ENCODE measurements around the gene FBXO39.

GRCh38 chr17:6789146-6789545 is 13.1 kb downstream of the FBXO39 start:
- TF ChIP-seq CTCF (IDR thresholded peaks at IDR 0.05; ENCODE audit: extremely low read depth in 1 of 2, insufficient read depth in 1 of 2, low read depth in 1 of 2, low read length in 2 of 2) (no peak), POLR2AphosphoS5 (IDR thresholded peaks at IDR 0.05; ENCODE audit: insufficient read depth, low read depth, low read length) (no peak), POLR2A (IDR thresholded peaks at IDR 0.05; ENCODE audit: low read depth, low read length) (no peak)
- TF ChIP-seq, protein P1, sequence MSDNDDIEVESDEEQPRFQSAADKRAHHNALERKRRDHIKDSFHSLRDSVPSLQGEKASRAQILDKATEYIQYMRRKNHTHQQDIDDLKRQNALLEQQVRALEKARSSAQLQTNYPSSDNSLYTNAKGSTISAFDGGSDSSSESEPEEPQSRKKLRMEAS (IDR thresholded peaks at IDR 0.05; ENCODE audit: insufficient read depth, insufficient read length) = no peak

All from endothelial cell of umbilical vein (primary cell).